ENCODE results near the gene PRKN.

The PRKN gene

DNA sequence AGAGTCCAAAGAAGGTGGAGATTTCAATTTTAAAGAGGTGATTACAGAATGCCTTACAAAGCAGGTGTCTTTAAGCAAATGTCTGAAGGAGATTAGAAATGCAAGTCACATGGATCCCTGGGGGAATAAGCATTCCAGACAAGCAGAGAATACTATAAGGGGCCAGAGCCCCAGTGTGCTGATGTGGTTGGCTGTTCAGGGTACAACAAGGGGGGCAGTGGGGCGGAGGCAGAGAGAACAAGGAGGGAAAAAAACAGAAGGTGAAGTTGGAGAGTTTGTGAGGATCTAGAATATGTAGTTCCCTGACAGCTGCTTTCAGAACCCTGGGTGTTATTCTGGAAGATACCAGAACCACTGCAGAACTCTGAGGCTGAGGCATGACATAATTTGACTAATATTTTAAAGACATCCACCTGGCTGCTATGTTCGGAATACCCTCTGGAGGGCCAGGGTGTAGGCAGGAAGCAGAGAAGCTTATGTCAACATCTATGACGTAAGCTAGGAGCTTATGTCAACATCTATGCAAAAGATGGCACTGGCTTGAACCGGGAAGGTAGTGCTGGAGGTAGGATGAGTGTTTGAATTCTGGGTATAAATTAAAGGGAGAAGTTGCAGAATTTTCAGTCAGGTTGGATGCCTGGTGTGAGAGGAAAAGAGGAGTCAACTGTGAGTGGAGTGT, 1177.5 kb downstream of the PRKN start:
- no peak for DNase-seq

DNA sequence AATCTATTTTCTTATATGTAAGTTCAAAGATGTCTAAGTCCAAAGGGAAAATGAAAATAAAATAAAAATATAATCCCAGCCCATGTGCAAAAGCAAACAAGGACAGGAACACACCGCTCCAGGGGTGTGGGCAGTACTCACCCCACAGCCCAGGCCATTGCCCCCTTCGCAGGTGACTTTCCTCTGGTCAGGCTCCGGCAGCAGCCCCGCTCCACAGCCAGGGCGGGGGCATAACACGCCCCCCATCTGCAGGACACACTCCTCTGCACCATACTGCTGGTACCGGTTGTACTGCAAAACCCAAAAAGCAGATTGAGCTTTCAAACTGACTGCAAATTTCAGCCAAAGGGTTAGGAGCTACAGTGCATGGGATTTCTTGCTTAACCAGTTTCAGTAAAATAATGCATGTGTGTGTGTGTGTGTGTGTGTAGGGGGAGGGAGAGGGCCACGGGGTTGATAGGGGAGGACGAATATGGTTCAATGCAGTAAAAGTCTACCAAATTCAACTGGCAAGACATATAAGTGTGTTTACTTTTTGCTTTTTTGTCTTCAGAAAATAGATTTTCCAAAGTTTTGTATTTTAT, 1178.8 kb downstream of the PRKN start:
- no peak for DNase-seq

DNA sequence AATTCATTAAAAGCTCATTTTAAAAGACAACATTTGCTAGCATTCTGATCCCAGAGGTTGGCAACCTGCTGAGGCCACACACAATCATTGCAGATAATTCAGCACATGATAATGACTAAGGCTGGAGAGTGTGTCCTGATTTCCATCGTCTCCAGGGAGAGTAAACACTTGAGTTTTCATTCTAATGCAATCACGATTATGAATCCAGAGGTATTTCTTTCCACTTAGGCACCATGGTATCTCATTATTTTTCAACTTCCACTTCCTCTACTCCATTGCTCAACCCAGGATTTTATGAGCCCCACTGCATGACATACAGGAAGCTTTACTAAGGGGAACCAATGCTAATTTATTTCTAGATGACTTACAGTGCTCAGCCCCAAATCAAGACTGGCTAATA, 1179.9 kb downstream of the PRKN start:
- DNase-seq, result no peak

DNA sequence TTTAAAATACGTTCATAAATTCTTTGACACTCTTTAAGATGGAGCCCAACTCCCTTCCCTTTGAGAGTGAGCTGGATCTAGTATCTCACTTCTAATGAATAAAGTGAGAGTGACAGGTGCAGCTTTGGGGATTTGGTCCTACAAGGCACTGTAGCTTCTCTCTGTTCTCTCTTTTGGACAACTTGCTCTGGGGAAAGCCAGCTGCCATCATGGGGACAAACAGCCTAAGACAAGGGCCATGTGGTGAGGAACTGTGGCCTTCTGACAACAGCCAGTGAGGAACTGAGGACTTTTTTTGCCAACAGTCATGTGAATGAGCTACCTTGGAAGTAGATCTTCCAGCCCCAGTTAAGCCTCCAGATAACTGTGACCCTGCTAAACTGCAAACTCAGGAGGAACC, 1180.9 kb downstream of the PRKN start:
- no peak for DNase-seq

DNA sequence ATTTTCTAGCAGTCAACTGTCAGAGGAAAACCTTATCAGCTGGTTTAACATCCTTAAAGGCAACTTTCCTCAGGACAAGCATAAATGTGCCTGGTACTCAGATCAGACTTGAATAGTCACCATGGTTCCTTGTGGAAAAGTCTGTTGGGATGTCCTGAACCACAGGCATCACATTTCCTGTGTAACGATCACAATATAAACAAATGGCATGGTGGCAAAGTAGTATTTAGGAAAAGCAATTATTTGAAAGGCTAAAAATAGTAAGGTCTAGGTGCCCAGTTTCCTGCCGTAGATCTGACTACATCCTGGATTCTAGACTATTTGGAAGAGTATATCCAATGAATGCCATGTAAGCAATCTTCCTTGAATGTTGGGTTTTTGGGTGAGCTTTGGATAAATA, 1181.8 kb downstream of the PRKN start:
- no peak for DNase-seq

DNA sequence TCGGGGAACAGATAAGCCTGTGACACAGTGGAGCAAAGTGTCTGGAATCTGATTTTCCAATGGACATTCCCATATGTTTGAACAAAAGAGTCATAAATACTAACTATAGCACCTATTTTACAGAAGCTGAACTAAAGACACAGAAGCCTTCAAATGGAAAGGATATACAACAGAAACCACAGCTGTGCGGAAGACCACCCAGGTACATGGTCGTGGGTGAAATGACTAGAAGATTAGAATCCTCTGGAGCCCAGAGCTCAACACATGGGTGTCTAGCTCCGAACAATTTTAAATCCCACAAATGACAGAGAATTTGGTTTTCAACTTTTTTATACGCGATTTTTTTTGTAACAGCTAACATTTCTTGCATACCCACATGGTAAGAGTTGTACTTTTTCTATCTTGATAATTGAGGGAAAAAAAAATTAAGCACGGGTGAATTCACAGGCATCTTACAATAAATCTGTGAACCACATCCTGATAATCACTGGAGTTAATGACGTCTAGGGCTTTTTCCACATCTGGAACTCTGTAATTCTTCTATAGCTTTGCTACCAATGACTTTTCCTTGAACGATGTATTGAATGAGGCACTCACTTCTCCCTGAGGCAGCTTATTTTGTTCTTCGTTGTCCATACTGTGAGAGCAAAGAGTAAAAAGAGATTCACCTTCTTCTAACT, 1182.6 kb downstream of the PRKN start:
- DNase-seq, result no peak

DNA sequence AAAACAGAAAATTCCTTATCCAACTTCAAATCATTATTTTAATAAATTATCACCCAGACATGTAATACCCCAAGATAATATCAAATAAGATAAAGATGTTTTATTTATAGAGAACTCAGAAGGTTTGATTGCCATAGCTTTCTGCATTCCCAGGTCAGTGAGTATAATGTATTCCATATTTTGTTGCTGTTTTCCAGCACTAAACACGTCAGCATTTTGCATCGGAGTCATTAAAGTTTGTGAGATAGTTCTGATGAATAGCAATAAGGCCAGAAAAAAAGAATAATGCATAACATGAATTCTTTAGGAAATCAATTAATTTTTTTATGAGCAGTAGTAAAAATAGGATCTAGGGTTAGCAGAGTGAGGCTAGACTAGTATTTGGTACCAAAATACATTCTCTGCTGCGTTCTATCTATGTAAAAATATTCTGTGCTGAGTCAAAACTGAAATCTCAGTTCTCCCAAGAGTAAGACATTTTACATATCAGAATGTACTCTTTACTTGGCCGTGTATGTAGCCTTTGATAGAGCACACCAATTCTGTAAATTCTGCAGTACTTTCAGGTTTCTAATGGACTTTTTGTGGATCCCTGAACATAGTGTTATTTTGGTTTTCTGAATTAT, 1183.8 kb downstream of the PRKN start:
- DNase-seq, result no peak

DNA sequence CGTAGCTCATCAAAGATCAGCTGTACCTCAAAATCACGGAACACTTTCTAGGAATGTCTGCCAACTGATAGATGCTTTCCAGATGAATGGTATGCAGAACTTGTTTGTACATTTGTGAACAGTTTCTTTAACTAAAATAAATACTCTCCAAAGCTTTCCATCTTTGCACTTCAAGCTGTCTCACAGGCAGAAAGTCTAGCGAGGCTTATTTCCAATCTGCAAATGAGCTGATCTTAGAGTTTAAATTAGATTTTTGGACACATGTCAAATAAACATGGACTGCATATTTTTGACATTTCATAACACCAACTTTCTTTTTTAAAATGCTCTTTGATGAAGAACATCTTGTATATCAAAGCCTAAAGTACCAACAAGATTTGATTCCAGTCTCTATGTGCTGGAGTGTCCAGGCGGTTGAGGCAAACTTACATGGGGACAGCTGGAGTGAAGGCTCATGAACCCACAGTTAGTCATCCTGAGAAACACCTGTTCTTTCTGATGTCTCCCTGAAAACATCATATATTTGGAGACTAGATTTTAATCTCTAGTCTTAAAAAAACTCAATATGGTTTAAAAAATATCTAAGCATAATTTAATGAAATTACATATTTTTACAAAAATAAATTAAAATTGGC, 1185.1 kb downstream of the PRKN start:
- no peak for DNase-seq

DNA sequence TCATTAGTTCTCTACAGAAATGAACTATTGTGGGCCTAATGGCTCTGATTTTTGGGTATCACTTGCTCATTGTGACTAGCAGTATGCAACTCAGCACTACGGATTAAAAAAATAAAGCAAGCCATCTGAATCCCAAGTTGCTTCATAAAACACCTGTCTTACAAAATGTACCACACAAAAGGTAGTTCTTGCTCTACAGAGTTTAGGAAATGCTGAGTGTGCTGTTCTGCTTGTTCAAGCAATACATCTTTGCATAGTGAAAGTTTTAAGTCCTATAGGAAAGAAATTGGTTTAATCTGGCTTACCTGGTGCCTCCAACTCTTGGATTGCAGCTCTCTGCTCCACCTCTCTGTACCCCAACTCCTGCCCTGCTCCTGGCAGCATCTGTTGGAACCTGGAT, 1187.0 kb downstream of the PRKN start:
- no peak for DNase-seq

DNA sequence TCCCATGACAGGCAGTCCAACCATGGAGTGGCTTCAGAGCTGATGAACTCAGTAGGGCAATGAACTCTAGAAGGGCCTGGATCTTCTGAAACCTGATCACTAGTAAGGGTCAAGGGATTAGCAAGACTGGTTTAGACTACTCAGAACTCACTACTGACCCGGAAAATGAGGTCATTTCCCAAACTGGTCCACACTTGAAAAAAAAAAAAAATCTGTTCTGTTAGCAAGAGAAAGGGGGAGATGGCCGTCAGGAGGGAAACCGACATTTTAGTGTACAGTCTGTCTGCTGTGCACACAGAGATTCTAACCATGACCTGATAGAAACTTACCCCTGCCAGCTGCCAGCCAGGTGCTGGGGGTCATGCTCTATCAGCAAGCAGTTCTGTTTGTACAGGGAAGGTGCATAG, 1191.3 kb downstream of the PRKN start:
- no peak for DNase-seq

DNA sequence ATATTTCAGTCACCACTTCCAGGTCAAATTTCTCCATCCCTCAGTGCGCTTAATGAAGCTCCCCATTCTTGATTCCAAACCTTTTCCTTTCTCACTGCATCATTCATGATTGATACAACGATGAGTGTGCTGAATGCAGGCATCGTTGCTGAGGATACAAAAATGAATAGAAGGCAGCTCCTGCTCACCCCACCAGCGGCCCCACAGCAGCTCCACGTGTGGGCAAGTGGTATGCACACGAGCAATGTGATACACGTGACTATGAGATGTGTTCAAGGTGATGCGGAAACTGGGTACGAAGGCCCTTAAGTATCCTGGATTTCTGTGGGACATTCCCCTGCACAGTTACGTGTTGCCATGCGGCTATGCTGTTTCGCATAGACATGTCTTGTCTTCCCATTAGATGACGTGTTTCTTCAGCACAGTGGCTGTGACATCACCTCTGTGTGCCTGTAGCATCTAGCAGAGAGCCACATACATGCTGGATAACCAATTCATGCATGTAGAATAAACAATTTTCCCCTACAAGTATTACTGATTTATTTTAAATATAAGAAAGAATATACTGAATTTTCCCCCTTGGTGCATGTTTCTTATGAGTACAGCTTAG, 1193.2 kb downstream of the PRKN start:
- DNase-seq, result no peak

DNA sequence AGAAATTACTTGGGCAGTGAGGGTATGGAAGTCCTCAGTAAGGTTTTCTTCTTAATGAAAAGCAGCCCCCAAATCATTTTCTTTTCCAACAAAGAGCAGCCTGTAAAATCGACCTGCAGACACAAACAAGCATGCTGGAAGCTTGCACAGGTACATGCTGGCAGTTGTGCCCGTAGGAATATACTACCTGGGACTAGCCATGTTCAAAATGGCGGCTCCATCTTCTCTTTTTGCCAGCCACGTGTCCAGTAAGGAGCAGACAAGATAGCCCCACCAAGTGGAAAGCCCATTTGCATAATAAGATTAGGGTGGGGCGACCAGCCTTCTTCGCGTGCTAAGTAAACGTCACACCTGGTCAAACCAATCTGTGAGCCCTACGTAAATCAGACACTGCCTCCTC, 1194.3 kb downstream of the PRKN start:
- DNase-seq, result no peak

DNA sequence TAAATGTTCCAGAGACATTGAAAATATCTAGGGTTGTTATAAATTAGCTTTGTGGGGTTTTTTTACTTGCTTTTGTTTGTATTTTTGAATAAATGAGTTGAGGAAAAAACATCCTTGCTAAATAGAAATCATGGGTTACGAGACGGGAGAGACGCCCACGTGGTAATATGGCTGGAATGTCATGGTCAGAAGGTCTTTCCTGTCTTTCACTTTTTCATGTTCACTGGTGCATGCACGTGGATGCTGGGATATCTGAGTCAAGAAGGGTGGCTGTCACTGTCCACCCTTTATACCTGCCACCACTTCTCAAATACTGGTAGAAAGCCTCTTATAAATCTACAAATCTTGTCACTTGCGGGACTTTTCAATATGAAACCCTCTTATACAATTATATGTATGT, 1195.0 kb downstream of the PRKN start:
- DNase-seq, result no peak

DNA sequence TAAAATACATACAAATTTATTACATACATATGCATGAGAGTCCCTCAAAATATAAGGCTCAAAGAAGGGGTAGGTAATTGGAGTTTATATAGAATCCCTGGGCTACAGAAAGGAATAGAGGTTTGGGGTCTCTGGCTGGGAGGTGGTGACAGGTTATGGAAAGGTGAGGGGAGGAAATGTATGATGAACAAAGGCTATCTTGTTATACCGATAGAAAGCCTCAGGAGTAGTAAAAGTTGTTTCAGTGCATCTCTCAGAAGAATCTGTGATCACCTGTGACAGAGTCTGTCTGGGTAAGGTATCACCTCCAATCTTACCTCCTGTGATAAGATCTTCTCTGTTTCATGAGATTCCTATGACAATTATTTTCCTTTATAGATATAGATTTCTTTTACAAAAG, 1200.8 kb downstream of the PRKN start:
- DNase-seq, result no peak

DNA sequence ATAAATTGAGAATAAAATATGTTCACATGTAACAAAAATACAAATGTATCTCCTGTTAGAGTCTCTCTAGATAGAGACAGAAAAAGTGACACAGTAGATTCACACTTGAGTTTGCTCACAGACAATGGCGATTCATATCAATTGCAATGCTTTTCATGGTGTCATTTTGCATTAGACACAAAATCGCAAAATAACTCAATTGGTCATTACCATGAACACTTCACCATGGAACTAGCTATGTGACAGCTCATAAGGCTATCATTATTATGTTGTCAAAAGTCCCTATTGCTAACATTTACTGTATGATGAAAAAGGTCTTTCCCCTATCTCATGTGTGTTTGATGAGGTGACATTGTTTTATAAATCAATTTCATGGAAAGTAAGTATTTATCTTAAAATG, 1204.2 kb downstream of the PRKN start:
- DNase-seq, result no peak

DNA sequence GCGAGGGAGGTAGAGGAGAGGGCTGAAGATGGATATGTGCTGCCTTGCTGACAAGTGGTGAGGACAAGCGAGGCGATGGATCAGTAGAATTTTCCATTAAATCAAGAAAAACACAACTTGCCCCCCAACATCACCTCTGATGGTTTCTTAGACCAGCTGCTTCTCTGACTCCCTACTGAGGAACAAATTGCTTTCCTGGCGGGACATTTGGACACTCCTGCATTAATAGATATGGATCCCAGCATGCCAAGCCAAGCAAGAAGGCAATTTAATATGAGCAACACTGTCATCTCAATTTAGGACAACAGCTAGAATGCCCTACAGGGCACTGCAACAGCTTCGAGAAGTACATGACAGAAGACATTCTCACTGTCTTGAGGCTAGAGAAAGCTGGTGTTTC, 1205.3 kb downstream of the PRKN start:
- DNase-seq, result no peak

DNA sequence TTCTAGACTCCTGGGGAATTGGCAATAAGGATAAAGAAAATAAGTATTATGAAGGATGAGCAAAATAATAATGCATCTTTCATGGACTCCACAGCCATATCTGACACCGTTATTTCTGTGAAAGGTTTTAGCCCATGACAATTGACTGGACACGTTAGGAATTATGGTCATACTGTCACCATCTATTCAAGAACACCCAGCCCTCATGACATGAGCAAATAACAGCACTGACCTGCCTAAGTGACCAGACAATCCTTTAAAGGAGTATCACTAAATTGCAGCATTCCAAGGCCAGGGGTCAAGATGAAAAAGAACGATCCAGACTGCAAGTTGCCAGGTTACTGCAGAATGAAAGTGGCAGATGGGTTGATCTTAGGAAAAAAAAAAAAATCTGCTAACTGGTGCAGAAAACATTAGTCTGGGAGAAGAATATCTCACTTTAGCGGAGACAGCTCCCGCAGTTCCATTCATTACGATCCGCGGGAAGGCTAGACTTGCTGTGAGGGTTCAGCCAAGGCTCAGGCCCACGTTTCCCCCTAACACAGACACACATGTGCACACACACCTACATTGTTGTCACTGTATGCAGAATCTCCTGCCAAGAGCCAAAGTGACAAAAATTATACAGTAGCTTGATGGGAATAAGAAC, 1216.0 kb downstream of the PRKN start:
- no peak for DNase-seq

DNA sequence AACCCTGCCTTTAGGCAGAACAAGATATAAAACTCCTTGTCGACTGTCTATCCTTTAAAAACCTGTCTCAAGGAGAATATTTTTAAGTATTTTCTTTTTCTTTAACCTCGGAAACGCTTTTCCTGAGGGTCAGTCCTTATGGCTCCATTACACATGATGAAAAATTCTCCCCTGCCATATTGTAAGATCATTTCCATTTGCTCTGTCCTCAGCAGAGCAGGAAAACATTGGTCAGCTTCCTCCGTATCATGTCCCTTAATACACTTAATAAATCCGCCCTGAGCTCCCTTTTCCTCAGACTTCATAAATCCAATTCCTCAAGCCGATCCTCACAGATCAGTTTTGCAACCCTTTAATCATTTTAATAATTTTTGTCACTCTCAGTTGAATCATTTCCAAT, 1219.2 kb downstream of the PRKN start:
- DNase-seq, result no peak

DNA sequence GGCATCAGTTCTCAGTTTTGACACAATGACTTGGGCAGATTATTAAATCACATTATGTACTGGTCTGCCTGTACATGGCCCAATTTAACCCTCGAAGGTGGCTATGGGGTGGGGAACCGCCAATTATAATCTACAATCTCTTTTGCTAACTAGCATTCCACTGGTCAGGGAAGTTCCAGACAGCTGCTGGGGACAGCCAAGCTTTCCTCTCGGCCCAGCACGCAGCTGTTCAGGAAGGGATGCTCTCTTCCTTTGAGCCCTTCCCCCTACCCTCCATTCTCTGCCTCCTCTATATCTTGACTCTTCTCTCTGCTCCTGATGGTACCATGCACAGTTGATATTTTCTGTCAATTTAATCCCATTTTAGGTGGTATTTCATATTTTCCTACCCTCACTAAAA, 1220.2 kb downstream of the PRKN start:
- DNase-seq, result no peak

DNA sequence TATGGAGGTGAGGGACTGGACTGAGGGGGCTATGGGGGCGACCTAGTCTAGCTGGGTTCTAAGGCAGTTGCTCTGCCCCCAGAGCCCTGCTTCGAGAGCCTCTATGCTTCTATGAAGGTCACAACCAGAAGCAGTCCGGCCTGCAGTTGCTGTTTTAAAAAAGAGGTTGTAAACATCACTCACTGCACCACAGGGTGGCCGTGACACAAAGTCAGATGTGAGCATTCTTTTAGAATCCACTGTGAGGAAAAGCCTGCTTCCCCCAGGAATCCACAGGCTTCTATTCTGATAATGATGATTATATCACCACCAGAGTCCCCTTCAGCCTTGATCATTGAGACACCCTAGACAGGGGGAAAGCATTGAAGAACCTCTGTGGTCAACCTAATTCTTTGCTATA, 1224.0 kb downstream of the PRKN start:
- no peak for DNase-seq

DNA sequence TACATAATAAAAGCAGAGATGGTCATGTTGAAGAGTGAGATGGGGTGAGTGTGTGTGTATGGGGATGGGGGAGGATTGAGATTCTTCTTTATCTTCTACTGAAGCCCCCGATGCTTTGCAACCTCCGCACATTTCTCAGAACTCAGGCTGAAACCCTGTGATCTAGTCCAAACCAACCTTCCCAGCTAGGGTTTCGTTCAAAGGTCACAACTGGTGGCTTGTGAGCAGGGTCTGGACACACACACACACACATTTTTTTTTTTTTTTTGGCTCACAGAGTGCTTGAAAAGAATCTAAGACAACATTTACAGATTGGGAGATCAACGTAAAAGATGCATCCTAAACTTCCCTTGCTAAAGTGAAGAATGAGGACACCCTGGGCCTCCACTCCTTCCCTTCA, 1228.7 kb downstream of the PRKN start:
- DNase-seq, result no peak

DNA sequence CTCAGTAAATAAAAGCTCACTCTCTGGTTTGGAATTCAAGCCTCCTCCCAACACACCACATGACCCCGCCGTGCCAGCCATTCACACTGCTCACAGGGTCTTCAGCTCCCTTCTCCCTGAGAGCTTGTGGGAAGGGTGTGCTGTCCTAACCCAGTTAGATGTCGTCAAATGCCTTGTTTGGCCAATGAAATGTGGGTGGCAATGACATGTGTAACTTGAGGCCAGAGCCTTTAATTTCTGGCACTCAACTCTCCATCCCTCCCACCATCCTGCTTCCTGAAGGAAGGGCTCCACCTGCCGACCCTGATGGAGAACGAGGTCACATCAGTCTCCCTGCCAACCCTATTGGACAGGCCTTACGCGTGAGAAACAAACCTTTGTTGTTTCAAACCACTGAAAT, 1229.2 kb downstream of the PRKN start:
- DNase-seq, result no peak

DNA sequence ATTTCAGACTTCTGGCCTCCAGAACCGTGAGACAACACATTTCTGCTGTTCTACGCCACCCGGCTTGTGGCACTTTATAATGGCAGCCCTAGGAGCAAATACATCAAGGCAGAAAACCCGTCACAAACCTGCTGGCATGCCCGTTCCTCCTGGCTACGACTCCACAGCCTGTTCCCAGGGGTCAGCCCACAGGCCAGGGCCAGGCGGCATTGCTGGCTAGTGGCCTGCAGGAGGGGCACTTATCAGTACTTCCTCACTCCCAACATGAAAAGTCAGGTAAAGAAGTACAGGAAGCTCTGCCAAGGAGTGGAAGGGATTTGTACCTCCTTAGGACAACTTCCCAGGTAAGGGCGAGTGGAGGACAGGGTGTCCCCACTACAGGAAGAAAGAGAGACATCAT, 1230.6 kb downstream of the PRKN start:
- no peak for DNase-seq
